Coronary artery (tissue), 2 donors: Measurements from ENCODE around the gene RALGDS.

Source experiments
- DNase-seq: peaks from one replicate; pipeline ENCODE4 v3.0.0-alpha.2; 2017; ENCODE audit warnings: low spot score
- H3K27ac ChIP-seq, 2 donors: fragments of 200-600 bp; sonication (generic); one replicate each; pipeline ENCODE4 v1.5.1; 2016 to 2019
- H3K4me3 ChIP-seq: fragments of 200-600 bp; sonication (generic); 2 replicates; pipeline ENCODE4 v1.5.1; 2016; ENCODE audit warnings: mild to moderate bottlenecking, moderate library complexity
- CTCF ChIP-seq: fragments of 200-600 bp; sonication (generic); IDR thresholded peaks from one replicate; pipeline ENCODE4 v1.5.1; 2019; ENCODE audit warnings: antibody characterized with exemption

RALGDS gene

DNA sequence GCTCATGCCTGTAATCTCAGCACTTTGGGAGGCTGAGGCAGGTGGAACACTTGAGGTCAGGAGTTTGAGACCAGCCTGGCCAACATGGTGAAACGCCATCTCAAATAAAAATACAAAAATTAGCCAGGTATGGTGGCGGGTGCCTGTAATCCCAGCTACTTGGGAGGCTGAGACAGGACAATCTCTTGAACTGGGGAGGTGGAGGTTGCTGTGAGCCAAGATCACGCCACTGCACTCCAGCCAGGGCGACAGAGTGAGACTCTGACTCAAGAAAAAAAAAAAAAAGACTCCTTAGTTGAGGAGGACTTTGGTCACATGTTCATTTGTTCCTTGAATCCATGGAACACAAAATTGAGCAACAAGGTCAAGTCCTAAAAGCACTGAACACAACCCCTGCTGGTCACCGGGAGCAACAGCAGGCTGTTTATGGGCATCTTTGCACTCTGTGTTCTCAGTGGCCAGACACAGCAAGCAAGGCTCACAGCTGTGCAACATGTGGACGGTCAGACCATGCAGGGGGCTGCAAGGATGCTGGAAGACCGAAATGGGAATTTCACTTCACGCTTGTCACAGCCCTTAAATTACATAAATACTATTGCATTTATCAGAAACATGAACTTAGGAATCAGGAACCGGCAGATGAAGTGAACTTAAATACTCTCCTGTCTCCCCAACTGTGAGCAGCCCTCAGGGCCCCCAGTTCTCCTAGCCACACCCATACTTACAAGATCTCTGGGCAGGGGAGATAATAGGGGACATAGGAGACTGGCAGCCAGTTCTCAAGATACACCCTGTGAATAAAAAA is 39.9 kb upstream of the RALGDS start:
- H3K27ac ChIP-seq: peak overlapping the region in 1 of 2 donors; percentile 73
- peak; percentile 32 for TF ChIP-seq CTCF
- H3K4me3 ChIP-seq: no peak overlapping the region
- peak; percentile 84 for DNase-seq

- Histone ChIP-seq H3K27ac (no peak overlapping the region), H3K4me3 (no peak overlapping the region)
- no peak for DNase-seq
- TF ChIP-seq CTCF: no peak
These were observed 37.7 kb upstream of the RALGDS start for GRCh38 chr9:133158695-133159094.

- TF ChIP-seq CTCF: no peak
- no peak for DNase-seq
- H3K27ac ChIP-seq: no peak overlapping the region
- no peak overlapping the region for H3K4me3 ChIP-seq
These were observed 34.1 kb upstream of the RALGDS start for GRCh38 chr9:133155156-133155555.

GRCh38 chr9:133154097-133154989 is 33.3 kb upstream of the RALGDS start:
- no peak for TF ChIP-seq CTCF
- no peak for DNase-seq
- no peak overlapping the region for H3K4me3 ChIP-seq
- H3K27ac ChIP-seq: no peak overlapping the region

DNA sequence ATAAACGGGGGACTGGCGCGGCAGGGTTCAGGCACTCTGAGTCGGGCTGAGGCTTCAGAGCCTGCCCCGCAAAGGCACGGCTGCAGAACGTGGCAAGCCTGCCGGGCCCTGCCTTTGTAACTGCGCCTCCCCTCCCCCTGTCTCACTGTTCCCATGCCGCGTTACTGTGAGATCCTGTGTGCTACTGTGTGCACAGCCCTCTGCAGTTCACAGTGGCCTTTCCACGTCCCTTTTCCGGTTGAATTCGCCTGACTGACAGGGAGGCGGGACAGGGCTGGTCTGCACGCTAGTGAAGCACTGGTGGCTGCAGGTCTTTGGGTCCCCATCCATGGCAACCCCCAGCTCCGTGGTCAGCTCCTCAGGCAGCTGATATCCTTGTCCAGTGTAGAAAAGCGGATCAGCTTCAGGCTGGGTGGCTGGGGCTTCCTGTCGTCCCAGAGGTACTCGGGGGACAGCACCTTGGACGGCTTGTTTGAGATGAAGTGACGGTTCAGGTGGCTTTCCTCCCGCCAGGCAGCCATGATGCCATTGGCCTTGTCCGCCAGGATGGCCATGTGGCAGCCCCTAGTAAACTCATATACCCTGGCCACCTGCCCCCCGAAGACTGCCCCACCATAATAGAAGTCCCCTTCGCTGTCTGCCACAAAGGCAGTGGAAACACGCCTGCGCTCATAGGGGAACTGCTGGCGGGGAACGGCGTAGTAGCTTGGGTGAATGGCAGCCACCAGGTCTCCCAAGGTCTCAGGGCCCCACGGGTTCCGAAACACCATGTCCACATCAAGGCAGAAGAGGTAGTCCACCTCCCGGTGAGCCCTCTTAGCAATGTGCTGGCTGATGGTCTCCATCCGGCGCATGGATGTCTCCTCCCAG is 32.4 kb upstream of the RALGDS start:
- DNase-seq: no peak
- Histone ChIP-seq H3K4me3 (no peak overlapping the region), H3K27ac (no peak overlapping the region)
- no peak for TF ChIP-seq CTCF

DNA sequence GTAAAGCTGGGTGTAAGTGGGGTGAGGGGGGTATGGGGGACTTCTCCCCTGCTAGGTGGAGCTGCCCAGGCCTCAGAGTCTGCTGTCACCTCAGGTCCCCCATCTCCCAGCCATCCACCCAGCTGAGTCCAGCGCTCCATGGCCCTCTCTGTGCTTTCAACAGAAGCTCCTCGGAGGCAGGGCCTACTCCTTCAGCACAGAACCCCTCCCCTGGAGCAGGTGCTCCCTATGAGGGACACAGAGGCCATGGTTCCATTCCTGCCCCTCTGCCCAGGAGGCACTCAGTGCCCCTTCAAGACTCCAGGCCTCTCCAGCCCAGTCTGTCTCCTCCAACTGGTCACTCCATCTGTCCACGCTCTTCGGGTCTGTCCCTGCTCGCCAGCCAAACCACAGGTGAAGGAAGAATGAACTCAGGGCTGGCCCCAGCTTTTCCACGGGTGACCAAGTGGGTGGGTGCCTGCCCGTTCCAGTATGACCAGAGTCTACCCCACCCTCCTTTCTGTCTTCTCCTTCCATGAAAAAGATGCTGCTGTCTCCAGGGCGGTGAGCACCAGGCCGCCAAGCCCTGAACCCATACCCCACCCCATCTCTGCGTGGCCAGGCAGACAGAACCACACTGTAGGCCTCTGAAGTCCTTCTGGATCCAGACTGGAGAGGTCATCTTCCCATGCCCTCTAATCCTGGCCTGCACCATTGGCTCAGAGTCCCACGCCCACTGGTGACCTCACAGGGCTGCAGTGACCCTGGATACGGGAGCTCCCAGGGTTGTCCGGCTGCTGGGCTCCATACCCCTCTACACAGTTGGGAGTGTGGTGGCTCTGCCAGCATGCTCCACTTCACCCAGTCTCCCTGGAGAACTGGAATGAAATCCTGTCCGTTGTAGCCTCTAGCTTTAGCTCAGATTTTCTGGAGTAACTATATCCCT is 30.8 kb upstream of the RALGDS start:
- Histone ChIP-seq H3K27ac (no peak overlapping the region), H3K4me3 (no peak overlapping the region)
- no peak for DNase-seq
- TF ChIP-seq CTCF: no peak
